Fibroblast of lung (primary cell): Measurements from ENCODE around the gene GOLGA1. TPM values are rescaled to one million over a fixed set of nuclear protein-coding genes. Genes with fewer than 3 reads are reported as not detected.

Experiments
- DNase-seq, 2 donors: peaks; one replicate each; pipeline versions ENCODE4 v3.0.0 to v3.0.0-alpha.2; 2010; ENCODE audit warnings: low read depth in 2 of 2
- H2AFZ ChIP-seq: 2 replicates; pipeline ENCODE4 v1.5.1; 2012; ENCODE audit warnings: low read length, control low read depth, inconsistent platforms
- H3K27ac ChIP-seq: 2 replicates; pipeline ENCODE4 v1.5.1; 2011; ENCODE audit warnings: low read length, control low read depth; ENCODE audit not compliant: insufficient read depth
- H3K27me3 ChIP-seq: 2 replicates; pipeline ENCODE4 v1.5.1; 2011; ENCODE audit warnings: mild to moderate bottlenecking, low read length; ENCODE audit not compliant: control insufficient read depth, insufficient read depth
- H3K36me3 ChIP-seq: 2 replicates; pipeline ENCODE4 v1.5.1; 2011; ENCODE audit warnings: low read length; ENCODE audit not compliant: control insufficient read depth, insufficient read depth
- H3K4me1 ChIP-seq: 2 replicates; pipeline ENCODE4 v1.5.1; 2011; ENCODE audit warnings: low read length; ENCODE audit not compliant: control insufficient read depth, insufficient read depth; ENCODE audit errors: extremely low read depth
- H3K4me2 ChIP-seq: 2 replicates; pipeline ENCODE4 v1.5.1; 2011; ENCODE audit warnings: low read length, control low read depth; ENCODE audit not compliant: insufficient read depth; ENCODE audit errors: extremely low read depth
- H3K4me3 ChIP-seq, 4 experiments: fragments of 200-600 bp in 1 of 4; sonication (generic) in 1 of 4; replicated peaks in 1 of 4; 2 replicates each; pipeline ENCODE4 v1.5.1; 2011 to 2016; ENCODE audit warnings: low read length in 4 of 4, low read depth in 3 of 4, mild to moderate bottlenecking in 3 of 4, control low read depth in 2 of 4, inconsistent platforms in 1 of 4, mixed read lengths in 1 of 4; ENCODE audit not compliant: insufficient read depth in 1 of 4; ENCODE audit errors: control extremely low read depth in 1 of 4
- H3K79me2 ChIP-seq: 2 replicates; pipeline ENCODE4 v1.5.1; 2012; ENCODE audit warnings: mild to moderate bottlenecking, low read length, inconsistent platforms; ENCODE audit not compliant: control insufficient read depth, insufficient read depth
- H3K9ac ChIP-seq: 2 replicates; pipeline ENCODE4 v1.5.1; 2011; ENCODE audit warnings: mild to moderate bottlenecking, low read length, control low read depth; ENCODE audit not compliant: insufficient read depth
- H3K9me3 ChIP-seq: 2 replicates; pipeline ENCODE4 v1.5.1; 2012; ENCODE audit warnings: low read depth, low read length; ENCODE audit not compliant: control insufficient read depth, insufficient read depth
- H4K20me1 ChIP-seq: 2 replicates; pipeline ENCODE4 v1.5.1; 2011; ENCODE audit warnings: low read length; ENCODE audit not compliant: control insufficient read depth, insufficient read depth; ENCODE audit errors: extremely low read depth
- EZH2 ChIP-seq: IDR thresholded peaks from 2 replicates; pipeline ENCODE4 v1.5.1; 2012; ENCODE audit warnings: low read length, control low read depth, mild to moderate bottlenecking; ENCODE audit errors: missing control alignments
- polyA plus RNA-seq, 2 donors: library from polyadenylated mRNA; depleted of rRNA in 1 of 2; stranded (reverse) in 1 of 2; unstranded in 1 of 2; fragments of >200 nt; gene quantifications; 2 replicates each; pipeline ENCODE4 v1.2.1, GENCODE V29; 2011 to 2012; ENCODE audit warnings: missing spikeins in 1 of 2
- total RNA-seq: library from RNA; depleted of rRNA; stranded (reverse); fragments of >200 nt; gene quantifications from 2 replicates; pipeline ENCODE4 v1.2.1, GENCODE V29; 2014
- TF ChIP-seq, protein P1 (sequence below), 2 donors: IDR thresholded peaks in 1 of 2; conservative IDR thresholded peaks in 1 of 2; 1 replicate in 1 of 2; 2 replicates in 1 of 2; pipeline ENCODE4 v1.5.1; 2011 to 2012; ENCODE audit warnings: low read length in 2 of 2, control low read depth in 1 of 2, inconsistent platforms in 1 of 2, low read depth in 1 of 2, mild to moderate bottlenecking in 1 of 2

The GOLGA1 gene
- total and polyA plus RNA-seq, 2 donors (not counting 1 experiment from before 2014, with no cell fraction given), result 12.0 to 15.9 TPM

DNA sequence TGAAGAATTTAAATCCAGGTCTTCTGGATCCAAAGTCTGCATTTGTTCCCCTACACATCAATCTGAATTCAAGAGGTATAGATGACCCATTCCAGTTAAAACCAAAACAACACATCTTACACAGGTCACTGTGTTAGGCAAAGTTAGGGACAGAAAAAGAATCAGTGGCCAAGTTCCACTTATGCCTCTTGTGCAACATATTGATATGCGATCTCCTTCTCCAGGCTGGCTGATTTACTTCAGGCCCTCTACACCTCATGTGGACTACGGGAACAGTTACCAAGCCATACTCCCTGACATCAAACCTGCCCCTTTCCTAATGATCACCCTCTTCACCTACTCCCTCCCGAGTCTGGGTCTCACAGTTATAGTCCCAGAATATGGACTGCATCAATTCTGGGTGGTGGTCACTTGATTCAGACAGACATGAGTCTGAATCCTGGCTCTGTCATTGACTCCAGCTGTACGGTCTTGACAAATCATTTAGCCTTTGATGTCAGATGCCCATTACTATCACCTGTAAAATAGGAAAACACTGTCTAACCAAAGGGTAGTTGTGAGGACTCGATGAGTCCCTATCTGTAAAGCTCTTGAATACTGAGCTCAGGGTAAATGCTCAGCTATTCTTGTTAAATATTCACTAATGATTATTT, 26.0 kb downstream of the GOLGA1 start:
- Histone ChIP-seq H3K4me1 (no peaks in the 10 kb centered on the region), H3K9ac (no peak overlapping the region), H3K4me2 (no peak overlapping the region), H3K4me3 (no peak overlapping the region), H3K79me2 (no peaks in the 10 kb centered on the region), H2AFZ (no peak overlapping the region), H4K20me1 (no peaks in the 10 kb centered on the region), H3K36me3 (peaks cover 6% of the 10 kb centered on the region), H3K27me3 (no peaks in the 10 kb centered on the region), H3K27ac (no peak overlapping the region), H3K9me3 (no peaks in the 10 kb centered on the region)
- no peak for DNase-seq
- no peak for TF ChIP-seq EZH2
- TF ChIP-seq, protein P1, sequence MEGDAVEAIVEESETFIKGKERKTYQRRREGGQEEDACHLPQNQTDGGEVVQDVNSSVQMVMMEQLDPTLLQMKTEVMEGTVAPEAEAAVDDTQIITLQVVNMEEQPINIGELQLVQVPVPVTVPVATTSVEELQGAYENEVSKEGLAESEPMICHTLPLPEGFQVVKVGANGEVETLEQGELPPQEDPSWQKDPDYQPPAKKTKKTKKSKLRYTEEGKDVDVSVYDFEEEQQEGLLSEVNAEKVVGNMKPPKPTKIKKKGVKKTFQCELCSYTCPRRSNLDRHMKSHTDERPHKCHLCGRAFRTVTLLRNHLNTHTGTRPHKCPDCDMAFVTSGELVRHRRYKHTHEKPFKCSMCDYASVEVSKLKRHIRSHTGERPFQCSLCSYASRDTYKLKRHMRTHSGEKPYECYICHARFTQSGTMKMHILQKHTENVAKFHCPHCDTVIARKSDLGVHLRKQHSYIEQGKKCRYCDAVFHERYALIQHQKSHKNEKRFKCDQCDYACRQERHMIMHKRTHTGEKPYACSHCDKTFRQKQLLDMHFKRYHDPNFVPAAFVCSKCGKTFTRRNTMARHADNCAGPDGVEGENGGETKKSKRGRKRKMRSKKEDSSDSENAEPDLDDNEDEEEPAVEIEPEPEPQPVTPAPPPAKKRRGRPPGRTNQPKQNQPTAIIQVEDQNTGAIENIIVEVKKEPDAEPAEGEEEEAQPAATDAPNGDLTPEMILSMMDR (conservative IDR thresholded peaks at IDR 0.05 in 1 of 2, IDR thresholded peaks at IDR 0.05 in 1 of 2; ENCODE audit: low read depth in 1 of 2, low read length in 2 of 2), result no peak

DNA sequence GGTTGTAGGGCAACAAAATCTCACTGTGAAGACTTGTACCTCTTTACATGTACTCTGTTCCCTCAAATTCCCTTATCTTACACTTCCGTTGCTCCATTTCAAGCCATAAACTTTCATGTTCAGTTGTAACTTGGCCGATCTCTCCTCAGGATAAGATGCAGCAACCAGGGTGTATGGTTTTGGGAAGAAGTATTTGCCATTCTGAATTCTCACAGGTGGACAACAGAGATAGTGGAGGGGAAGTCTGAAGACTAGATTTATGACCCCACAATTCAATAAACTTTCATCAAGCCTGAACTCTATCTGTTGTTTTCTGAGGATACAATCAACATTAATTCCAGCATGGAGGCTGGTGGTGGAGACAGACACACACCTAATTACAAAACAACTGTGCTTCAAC, 27.5 kb downstream of the GOLGA1 start:
- Histone ChIP-seq H3K4me1 (no peaks in the 10 kb centered on the region), H2AFZ (no peak overlapping the region), H3K27ac (no peak overlapping the region), H4K20me1 (no peaks in the 10 kb centered on the region), H3K36me3 (peaks cover 6% of the 10 kb centered on the region), H3K4me2 (no peak overlapping the region), H3K9me3 (no peaks in the 10 kb centered on the region), H3K79me2 (no peaks in the 10 kb centered on the region), H3K9ac (no peak overlapping the region), H3K27me3 (no peaks in the 10 kb centered on the region), H3K4me3 (no peak overlapping the region)
- no peak for DNase-seq
- TF ChIP-seq, protein P1 (conservative IDR thresholded peaks at IDR 0.05 in 1 of 2, IDR thresholded peaks at IDR 0.05 in 1 of 2; ENCODE audit: low read depth in 1 of 2, low read length in 2 of 2), result no peak
- TF ChIP-seq EZH2, result no peak

- Histone ChIP-seq H3K4me1 (no peaks in the 10 kb centered on the region), H4K20me1 (no peaks in the 10 kb centered on the region), H3K9me3 (no peaks in the 10 kb centered on the region), H3K36me3 (peaks cover 6% of the 10 kb centered on the region), H3K79me2 (no peaks in the 10 kb centered on the region), H3K4me3 (no peak overlapping the region), H3K9ac (no peak overlapping the region), H3K4me2 (no peak overlapping the region), H3K27ac (no peak overlapping the region), H2AFZ (no peak overlapping the region), H3K27me3 (no peaks in the 10 kb centered on the region)
- TF ChIP-seq, protein P1 (conservative IDR thresholded peaks at IDR 0.05 in 1 of 2, IDR thresholded peaks at IDR 0.05 in 1 of 2; ENCODE audit: low read depth in 1 of 2, low read length in 2 of 2), result no peak
- TF ChIP-seq EZH2, result no peak
- DNase-seq, result no peak
These were observed 29.1 kb downstream of the GOLGA1 start for GRCh38 chr9:124911766-124912165.
